ENCODE measurements around the gene ARL3.

- TF ChIP-seq POLR2A (IDR thresholded peaks at IDR 0.05) (no peak), CTCF (IDR thresholded peaks at IDR 0.05) (no peak)
Observed at GRCh38 chr10:102698894-102699293, 15.3 kb downstream of the ARL3 start.

Data from body of pancreas (tissue), 4 donors.